ENCODE results near the gene IL1RN.

IL1RN gene

DNA sequence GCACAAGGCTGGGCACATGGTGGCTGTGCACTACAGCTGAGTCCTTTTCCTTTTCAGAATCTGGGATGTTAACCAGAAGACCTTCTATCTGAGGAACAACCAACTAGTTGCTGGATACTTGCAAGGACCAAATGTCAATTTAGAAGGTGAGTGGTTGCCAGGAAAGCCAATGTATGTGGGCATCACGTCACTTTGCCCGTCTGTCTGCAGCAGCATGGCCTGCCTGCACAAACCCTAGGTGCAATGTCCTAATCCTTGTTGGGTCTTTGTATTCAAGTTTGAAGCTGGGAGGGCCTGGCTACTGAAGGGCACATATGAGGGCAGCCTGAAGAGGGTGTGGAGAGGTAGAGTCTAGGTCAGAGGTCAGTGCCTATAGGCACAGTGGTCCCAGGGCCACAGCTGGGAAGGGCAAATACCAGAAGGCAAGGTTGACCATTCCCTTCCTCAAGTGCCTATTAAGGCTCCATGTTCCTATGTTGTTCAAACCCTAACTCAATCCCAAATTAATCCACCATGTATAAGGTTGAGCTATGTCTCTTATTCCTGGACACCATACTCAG is 2.2 kb downstream of the IL1RN start:
- DNase-seq = no peak

DNA sequence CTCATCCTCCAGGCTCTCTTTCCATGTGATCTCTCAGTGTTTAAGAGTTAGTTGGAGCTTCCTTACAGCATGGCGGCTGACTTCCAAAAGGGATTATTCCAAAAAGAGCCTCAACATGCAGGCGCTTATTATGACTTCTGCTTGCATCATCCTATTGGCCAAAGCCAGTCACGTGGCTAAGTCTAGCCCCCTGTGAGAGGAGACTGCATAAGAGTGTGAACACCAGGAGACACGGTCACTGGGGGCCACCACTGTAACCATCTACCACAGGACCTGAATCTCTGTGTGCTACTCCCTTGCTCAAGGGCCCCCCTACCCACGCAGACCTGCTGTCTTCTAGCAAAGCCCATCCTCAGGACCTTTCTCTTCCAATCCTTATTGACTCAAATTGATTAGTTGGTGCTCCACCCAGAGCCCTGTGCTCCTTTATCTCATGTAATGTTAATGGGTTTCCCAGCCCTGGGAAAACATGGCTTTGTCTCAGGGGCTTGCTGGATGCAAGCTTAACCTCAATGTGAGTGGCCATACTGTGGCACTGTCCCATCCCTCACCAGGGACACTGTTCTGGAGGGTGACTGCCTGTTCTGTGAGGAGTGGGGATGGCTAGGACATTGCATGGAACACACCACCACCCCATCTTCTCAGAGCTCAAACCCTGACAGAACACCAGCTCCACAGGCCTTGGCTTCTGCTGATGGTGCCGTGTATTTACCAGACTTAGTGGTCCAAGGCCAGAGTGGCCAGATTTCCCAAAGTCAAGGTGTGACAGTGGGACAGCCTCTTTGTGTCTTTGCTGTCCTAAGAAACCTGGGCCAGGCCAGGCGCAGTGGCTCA is 4.2 kb downstream of the IL1RN start:
- DNase-seq = no peak

DNA sequence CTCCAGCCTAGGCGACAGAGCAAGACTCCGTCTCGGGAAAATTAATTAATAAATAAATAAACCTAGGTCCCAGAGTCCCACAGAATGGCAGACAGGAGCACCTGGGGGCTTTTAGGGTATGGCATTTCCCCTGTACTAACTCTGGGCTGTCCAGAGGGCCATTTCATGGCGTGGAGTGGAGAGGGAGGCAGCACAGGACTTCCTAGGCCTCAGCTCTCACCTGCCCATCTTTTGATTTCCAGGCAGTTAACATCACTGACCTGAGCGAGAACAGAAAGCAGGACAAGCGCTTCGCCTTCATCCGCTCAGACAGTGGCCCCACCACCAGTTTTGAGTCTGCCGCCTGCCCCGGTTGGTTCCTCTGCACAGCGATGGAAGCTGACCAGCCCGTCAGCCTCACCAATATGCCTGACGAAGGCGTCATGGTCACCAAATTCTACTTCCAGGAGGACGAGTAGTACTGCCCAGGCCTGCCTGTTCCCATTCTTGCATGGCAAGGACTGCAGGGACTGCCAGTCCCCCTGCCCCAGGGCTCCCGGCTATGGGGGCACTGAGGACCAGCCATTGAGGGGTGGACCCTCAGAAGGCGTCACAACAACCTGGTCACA is 5.1 kb downstream of the IL1RN start:
- DNase-seq = no peak

DNA sequence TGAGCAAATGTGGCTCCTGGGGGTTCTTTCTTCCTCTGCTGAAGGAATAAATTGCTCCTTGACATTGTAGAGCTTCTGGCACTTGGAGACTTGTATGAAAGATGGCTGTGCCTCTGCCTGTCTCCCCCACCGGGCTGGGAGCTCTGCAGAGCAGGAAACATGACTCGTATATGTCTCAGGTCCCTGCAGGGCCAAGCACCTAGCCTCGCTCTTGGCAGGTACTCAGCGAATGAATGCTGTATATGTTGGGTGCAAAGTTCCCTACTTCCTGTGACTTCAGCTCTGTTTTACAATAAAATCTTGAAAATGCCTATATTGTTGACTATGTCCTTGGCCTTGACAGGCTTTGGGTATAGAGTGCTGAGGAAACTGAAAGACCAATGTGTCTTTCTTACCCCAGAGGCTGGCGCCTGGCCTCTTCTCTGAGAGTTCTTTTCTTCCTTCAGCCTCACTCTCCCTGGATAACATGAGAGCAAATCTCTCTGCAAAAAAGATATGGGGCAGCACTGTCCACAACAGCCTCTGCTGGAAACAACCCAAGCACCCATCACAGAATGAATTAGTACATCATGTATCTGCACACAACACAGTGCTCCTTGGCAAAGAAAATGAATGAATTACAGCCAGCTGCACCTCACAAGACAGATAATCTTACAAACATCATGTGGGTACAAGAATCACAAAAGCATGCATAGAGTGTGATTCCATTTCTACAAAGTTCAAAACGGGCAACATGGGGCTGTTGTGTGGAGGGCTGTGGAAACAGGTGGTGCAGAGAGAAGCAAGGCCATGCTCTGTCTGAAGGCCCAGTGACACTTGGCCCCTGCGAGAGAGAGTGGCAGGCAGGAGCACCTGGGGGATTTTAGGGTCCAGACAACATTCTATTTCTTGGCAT is 6.6 kb downstream of the IL1RN start:
- DNase-seq = no peak

DNA sequence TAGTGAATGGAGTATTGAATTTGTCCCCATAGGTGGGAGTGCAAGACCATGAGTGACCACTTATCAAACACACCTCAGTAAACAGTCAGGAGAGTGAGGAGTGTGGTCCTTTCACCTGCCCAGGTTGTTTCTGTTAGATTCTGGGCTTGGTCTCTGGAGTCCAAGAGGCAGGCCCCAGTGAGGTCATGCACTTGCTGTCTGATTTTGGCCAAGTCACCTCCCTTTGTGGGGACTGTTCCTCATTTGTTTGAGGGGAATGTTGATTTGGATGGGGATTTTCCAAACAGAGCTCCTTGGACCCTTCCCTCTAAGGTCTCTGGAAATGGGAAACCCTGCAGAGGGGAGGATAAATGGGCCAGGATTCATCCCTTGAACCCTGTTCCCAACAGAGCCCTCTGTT is 7.3 kb downstream of the IL1RN start:
- DNase-seq = no peak

DNA sequence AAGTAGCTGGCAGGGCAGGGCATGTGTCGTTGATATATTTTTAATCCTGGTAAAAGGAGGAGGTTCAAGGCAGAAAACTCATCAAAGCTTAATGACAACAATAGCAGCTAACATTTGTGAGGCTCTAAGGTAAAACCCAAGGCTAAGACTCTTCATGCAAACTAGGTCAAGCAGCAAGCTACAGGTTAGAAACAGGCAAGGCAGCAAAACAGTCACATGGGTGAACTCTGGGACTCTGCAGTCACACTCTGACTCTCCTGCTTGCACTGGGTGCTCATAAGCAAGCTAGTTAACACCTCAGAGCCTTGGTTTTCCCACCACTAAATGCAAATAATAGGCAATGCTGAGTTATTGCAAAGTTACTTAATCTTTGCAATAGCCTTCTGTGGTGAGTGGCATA is 7.9 kb downstream of the IL1RN start:
- DNase-seq = no peak

DNA sequence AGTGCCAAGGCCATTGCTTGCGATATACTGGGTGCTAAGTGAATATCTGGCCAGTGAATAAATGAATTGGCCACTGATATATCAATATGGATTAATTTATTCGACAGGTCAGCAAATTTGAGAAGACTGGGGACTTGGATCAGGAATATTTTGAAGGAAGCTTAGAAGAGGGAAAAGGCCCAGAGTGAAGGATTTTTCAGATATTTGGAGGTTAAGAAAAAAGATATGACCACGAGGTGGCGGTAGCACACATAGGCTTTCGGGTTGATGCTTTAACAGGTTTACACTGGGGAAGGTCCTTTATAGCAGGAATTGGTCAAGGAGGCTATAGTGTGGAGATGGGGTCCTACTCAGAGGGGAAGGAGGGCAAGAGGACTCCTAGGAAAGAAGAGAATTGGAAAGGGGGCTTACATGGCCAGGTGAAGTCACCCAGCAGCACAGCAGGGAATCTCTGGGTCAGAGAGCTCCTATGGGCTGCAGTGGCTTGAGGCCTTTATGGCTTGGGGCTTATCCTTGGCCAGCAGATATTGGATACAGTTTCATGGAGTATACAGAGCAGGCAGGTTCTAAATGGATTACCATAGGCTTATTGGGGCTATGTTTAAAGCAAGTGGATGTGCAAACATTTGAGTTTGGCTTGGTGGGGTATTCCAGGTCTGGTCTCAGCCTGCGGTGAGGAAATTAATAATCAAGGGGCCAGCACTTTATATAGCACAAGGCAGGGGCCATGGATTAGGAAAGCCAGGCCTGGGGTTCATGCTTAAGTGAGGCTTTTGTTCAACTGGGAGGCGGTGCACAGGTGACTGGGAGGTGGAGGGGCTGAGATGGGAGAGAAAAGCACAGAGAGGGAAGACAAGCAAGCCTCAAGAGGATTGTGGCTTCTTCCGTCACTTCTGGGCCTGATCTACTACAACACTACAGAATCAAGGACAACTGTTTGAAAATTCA is 9.7 kb downstream of the IL1RN start:
- no peak for DNase-seq

DNA sequence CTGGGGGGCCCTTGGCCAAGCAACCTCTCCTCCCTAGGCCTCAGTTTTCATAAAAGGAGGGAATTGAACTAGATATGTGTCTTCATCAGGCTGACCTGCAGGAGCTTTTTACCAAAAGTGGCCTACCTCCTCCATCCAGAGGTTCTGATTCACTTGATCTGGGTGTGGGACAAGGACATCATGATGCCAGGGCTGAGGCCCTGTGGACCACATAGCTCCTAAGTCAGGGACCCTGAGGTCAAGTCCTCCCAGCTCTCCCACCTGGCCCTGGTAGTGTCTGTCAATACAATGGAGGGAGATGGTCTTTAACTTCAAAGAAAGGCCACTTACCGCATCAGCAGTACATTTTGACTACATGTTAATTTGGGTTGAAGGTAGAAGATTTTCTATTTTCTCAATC is 10.4 kb downstream of the IL1RN start:
- no peak for DNase-seq

DNA sequence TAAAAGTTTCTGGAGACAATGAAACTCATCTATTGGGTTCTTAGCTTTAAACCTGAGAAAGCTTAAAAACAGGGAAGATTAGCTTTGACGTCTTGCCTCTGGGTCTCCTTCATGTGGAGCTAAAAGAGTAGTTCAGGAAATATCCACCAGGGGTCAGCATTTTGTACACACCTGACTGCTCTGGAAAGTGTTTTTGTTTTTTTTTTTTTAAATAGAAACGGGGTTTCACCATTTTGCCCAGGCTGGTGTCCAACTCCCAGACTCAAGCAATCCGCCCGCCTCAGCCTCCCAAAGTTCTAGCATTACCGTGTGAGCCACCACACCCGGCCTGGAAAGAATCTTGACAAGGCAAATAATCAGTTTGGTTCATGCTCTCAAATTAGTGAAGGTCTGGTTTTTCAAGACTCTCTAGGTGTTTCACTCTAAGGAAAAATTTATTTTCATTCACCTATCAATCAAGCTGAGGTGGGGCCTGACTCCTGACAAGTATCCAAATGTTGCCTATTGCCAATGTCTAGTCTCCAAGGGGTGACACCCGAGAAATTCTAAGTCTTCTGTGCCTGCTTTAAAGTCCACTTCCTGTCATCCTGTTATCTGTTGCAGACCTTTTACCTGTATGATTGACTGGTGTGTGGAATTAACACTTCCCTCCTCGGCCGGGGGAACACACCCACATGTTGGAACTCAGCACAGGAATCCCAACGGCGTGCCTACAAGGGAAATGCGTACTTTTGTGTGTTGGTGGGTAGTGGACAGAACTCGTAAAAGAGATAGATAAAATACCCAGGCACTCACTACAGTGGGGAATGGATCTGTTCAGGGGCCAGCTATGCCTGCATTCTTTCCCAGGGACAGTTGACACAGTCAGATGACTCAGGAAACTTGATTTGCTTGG is 11.3 kb downstream of the IL1RN start:
- DNase-seq = peak; percentile 24

DNA sequence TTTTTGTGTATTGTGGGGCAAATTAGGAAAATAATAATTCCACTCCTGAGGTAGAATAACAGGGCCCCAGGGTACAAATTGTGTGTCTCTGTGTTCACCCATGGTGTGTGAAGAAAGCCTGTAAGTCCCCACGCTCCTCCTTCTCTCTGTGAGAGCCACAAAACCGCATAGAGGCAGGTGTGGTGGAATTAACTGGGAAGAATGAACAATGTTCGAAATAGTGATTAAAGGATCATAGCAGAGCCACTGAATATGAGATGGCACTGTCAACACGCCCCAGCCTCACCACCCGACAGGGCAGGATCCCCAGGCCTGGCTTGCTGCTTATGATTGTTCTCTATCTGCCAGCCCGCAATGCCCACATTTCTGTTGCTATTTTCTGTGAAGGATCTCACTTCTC is 14.1 kb downstream of the IL1RN start:
- DNase-seq = no peak

DNA sequence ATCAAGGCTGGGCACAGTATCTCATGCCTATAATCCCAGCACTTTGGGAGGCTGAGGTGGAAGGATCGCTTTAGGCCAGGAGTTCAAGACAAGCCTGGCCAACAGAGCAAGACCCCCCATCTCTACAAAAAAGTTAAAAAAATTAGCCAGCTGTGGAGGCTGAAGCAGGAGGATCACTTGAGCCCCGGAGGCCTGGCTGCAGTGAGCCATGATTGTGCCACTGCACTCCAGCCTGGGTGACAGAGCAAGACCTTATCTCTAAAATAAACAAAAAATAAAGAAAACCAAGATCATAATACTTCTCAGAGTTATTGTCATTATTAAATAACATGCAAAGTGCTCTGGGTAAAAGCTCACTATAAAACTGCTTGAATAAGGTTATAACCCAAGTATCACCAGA is 14.9 kb downstream of the IL1RN start:
- DNase-seq = no peak

DNA sequence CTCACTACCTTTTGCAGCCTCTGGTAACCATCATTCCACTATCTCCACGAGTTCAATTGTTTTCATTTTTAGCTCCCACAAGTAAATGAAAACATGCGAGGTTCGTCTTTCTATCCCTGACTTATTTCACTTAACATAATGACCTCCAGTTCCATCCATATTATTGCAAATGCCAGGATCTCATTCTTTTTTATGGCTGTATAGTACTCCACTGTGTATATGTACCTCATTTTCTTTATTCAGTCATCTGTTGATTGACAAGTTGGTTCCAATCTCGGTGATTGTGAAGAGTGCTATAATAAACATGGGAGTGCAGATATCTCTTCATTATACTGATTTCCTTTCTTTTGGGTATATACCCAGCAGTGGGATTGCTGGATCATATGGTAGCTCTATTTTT is 16.9 kb downstream of the IL1RN start:
- DNase-seq = no peak

DNA sequence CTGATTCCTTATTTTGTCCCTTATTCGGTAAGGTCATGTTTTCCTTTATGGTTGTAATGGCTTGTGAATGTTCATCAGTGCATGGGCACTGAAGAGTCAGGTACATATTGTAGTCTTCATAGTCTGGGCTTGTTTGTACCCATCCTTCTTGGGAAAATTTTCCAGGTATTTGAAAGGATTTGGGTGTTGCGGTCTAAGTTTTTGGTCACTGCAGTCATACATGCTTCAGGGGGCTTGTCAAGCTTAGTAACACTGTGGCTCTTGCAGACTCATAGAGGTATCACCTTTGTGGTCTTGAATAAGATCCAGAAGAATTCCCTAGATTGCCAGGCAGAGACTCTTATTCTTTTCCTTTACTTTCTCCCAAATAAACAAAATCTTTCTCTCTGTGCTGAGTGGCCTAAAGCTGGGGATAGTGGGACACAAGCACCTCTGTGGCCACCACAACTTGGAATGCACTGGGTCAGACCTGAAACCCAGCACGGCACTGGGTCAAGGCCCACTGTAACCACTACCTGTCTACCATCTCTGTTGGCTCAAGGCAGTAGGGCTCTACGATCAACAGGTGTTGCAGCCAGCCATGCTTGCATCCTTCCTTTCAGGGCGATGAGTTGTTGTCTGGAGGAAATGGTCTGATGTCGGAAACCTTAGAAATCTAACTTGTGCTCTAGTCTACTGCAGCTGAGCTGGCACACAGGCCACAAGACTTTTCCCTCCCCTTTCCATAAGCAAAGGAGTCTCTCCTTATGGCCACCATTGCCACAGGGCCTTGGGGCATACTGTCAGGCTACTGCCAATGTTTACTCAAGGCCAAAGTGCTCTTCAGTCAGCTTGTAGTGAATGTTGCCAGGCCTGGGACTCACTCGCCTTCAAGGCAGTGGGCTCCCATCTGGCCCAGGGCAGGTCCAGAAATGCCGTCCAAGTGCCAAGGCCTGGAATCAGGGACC is 21.5 kb downstream of the IL1RN start:
- DNase-seq = no peak

DNA sequence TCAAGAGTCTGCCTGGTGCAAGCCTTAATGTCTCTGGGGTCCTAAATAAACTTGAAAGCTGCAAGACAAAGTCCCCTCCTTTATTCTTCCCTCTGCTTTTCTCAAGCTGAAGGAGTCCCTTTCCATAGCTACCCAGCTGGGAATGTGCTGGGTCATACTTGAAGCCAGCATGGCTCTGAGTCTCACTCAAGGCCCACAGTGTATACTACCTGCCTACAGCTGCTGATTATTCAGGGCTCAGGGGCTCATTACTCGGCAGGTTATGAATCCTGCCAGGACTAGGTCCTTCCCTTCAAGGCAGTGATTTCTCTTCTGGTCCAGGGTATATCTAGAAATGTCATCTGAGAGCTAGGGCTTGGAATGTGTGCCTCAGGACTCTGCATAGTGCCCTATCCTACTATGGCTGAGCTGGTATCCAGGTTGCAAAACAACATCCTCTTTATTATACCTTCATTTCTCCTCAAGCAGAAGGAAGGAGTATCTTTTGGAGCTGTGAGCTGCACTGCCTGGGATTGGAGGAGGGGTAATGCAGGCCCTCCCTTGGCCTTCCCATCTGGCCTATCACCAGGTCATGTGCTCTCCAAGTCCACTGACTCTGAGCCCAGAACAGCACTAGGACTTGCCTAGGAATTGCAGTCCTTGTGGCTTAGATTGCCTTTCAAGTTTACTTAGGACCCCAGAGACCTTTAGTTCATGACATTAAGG is 22.3 kb downstream of the IL1RN start:
- DNase-seq = no peak

DNA sequence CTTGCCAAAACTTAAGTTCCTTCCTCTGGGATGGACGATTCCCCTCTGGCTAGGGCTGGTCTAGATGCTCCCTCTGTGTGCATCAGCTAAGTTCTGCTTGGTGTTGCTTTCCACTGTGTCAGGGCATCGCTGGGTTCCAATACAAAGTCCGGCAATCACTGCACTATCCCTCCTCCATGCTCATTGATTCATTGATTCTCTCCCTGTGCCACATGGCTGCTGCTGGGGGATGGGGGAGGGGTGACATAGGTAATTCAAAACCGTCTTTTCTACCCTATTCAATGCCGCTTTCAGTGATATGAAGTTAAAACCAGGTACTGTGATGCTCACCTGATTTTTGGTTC is 22.8 kb downstream of the IL1RN start:
- DNase-seq = no peak

DNA sequence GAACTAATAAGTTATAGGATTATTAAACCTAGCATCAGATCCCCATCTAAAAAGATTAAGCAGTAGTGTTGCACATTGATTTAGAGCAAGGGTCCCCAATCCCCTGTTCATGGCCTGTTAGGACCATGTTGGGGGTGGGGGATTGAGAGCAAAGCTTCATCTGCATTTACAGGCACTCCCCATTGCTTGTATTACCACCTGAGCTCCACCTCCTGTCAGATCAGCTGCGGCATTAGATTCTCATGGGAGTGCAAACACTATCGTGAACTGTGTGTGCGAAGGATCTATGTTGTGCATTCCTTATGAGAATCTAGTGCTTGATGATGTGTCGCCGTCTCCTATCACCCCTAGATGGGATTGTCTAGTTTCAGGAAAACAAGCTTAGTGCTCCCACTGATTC is 27.9 kb downstream of the IL1RN start:
- DNase-seq = no peak

DNA sequence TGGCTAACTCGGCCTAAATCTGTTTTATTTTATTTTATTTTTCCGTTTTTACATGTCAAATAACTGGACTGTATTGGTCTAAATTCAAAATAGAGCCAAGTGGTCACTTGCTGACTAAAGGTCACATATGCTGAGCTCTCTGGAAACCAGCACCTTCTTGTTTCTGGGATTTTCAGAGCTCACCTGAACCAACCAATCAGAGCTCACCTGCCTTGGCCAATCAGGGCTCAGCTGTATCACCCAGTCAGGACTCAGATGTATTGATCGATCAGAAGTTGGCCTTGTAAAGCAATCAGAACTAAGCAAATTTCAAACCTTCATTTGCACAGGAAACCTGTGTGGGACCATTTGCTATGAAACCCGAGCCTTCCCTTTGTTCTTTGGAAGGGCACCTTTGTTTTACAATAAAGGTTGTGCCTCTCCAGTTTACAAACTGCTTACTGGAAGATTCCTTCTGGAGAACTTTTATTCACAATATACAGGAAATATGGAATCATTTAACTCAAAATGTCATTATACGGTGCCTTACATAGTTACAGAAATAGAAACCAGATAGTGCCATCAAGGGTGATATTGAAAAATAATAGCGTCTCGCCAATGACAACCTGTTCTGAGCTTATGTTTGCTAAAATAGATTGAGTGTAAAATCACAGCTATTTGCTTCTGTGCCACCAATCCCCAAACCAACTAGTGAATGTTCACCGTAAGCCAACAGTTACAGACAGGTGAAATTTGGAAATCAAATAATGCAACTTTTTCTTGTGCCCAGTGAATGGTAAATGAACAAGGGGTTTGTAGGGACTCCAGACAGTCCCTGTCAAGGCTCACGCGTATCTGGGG is 29.1 kb downstream of the IL1RN start:
- peak; percentile 40 for DNase-seq

DNA sequence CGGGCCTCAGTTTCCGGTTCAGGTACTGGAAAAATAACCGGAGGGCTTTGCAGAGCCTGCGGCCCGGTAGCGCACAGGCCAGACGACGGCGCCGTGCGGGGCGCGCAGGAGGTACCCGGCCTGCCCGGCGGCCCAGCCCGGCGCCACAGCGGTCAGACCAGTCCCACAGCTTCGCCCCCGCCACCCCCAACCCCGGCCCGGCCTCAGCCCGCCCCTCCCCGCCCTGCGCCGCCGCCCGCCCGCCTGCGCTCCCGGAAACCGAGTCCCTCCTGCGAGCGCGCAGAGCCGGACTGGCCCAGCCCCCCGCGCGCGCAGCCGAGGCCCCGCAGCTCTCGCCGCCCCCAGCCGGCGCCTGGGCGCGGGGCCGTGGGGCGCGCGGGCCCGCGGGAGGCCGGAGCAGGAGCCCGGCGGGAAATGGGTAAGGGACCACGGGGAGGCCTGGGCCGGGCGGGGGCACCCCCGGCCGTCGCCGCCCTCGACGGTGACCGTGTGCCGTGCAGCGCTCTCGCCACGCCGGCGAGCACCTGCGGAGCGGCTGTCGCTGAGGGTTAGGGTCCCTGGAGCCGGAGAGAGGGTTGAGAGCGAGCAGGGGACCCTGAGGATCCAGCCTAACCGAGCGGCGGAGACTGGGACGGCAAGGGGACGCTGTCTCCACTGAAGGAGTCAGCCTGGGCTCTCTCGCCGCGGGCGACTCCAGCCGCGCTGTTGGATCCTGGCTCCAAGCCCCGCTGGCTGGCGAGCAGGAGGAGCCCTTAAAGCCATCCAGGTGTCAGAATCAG is 29.9 kb downstream of the IL1RN start:
- DNase-seq = peak; percentile 44
